Cardiac fibroblast (primary cell): Measurements from ENCODE around the gene ACKR3.
A peak's percentile ranks its signal among the peaks of the same experiment; 100 is the strongest.

Experiments
- DNase-seq, 2 donors: peaks; one replicate each; pipeline versions ENCODE4 v3.0.0 to v3.0.0-alpha.2; 2010; ENCODE audit warnings: low read depth in 2 of 2
- H3K4me3 ChIP-seq, 2 donors: replicated peaks in 1 of 2; 1 replicate in 1 of 2; 2 replicates in 1 of 2; pipeline ENCODE4 v1.5.1; 2011; ENCODE audit warnings: low read depth in 2 of 2, low read length in 2 of 2, mild to moderate bottlenecking in 2 of 2, moderate library complexity in 1 of 2
- CTCF ChIP-seq: IDR thresholded peaks from one replicate; pipeline ENCODE4 v1.5.1; 2011; ENCODE audit warnings: low read depth, mild to moderate bottlenecking, low read length, inconsistent platforms

Gene ACKR3

GRCh38 chr2:236548179-236548921 is 21.3 kb upstream of the ACKR3 start:
- TF ChIP-seq CTCF = no peak
- H3K4me3 ChIP-seq = no peak overlapping the region
- DNase-seq = peak; percentile 6 to 53

GRCh38 chr2:236549165-236549564 is 20.5 kb upstream of the ACKR3 start:
- no peak overlapping the region for H3K4me3 ChIP-seq
- no peak for DNase-seq
- TF ChIP-seq CTCF = no peak

- no peak overlapping the region for H3K4me3 ChIP-seq
- no peak for TF ChIP-seq CTCF
- no peak for DNase-seq
Observed at GRCh38 chr2:236550290-236550689, 19.3 kb upstream of the ACKR3 start.

- no peak overlapping the region for H3K4me3 ChIP-seq
- TF ChIP-seq CTCF = no peak
- no peak for DNase-seq
Observed at GRCh38 chr2:236550701-236551465, 18.7 kb upstream of the ACKR3 start.

GRCh38 chr2:236551471-236552211 is 18.0 kb upstream of the ACKR3 start:
- no peak for DNase-seq
- TF ChIP-seq CTCF = no peak
- H3K4me3 ChIP-seq = no peak overlapping the region

GRCh38 chr2:236552212-236552542 is 17.4 kb upstream of the ACKR3 start:
- no peak for TF ChIP-seq CTCF
- no peak for DNase-seq
- H3K4me3 ChIP-seq = no peak overlapping the region
